Activated CD4-positive, alpha-beta memory T cell treated with anti-CD3 and anti-CD28 coated beads, Interleukin-2, amount 10 ng/mL, durations not matched to agents 7 days and 5 days (primary cell): Measurements from ENCODE around the gene PDE8A. TPM values are rescaled to one million over a fixed set of nuclear protein-coding genes. Genes with fewer than 3 reads are reported as not detected.

Experiments
- CTCF ChIA-PET: fragments of 350-600 bp; sonication (Branson Sonifier 250); formaldehyde crosslinking; loops from one replicate; lab custom pipeline; 2021; ENCODE audit warnings: antibody characterized with exemption, inconsistent platforms; lab: Charles Lee
- POLR2A ChIA-PET: fragments of 350-600 bp; sonication (Branson Sonifier 250); formaldehyde crosslinking; loops from one replicate; lab custom pipeline; 2021; ENCODE audit warnings: antibody characterized with exemption; lab: Charles Lee
- DNase-seq: peaks from one replicate; pipeline ENCODE4 v3.0.0-alpha.2; 2020
- H3K27ac Mint-ChIP-seq: one replicate; pipeline ENCODE4 v1.8.0; 2021; ENCODE audit warnings: mild to moderate bottlenecking, mixed read lengths
- H3K27me3 Mint-ChIP-seq: one replicate; pipeline ENCODE4 v1.8.0; 2021; ENCODE audit warnings: mixed read lengths
- H3K36me3 Mint-ChIP-seq: one replicate; pipeline ENCODE4 v1.8.0; 2021; ENCODE audit warnings: low read depth, mixed read lengths
- H3K4me1 Mint-ChIP-seq: one replicate; pipeline ENCODE4 v1.8.0; 2021; ENCODE audit warnings: mixed read lengths
- H3K4me3 Mint-ChIP-seq: one replicate; pipeline ENCODE4 v1.8.0; 2021; ENCODE audit warnings: mild to moderate bottlenecking, mixed read lengths
- H3K9me3 Mint-ChIP-seq: one replicate; pipeline ENCODE4 v1.8.0; 2021; ENCODE audit warnings: mixed read lengths
- total RNA-seq, 2 experiments: library from RNA; stranded (reverse); gene quantifications; one replicate each; pipeline ENCODE4 v1.2.3, GENCODE V29; 2021

The PDE8A gene
- total RNA-seq, 2 experiments from 2014 or later, result 24.4 to 25.1 TPM

DNA sequence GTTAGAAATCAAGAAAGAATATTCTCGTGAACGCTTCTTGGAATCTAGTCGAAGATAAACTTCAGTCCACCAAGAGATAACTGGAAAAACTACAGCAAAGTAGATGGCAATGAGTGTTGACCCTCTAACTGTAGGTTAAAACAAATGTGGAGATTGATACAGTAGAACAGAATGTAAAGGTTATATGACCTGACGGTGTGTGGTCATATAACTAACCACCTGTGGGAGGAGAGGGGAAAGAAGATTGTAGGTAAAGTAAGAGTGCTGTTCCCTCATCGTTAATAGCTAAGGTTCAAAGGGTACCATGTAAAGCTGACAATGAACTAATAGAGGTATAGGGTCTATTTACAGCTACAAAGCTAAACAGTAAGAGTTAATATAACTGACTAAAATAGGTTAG, 52.6 kb downstream of the PDE8A start:
- Mint-ChIP-seq H3K27ac (no peak overlapping the region), H3K4me1 (peaks cover 35% of the 10 kb centered on the region), H3K36me3 (no peaks in the 10 kb centered on the region), H3K4me3 (no peak overlapping the region), H3K27me3 (no peaks in the 10 kb centered on the region), H3K9me3 (no peaks in the 10 kb centered on the region)
- POLR2A ChIA-PET, result no interaction called here
- CTCF ChIA-PET, result no interaction called here
- no peak for DNase-seq

DNA sequence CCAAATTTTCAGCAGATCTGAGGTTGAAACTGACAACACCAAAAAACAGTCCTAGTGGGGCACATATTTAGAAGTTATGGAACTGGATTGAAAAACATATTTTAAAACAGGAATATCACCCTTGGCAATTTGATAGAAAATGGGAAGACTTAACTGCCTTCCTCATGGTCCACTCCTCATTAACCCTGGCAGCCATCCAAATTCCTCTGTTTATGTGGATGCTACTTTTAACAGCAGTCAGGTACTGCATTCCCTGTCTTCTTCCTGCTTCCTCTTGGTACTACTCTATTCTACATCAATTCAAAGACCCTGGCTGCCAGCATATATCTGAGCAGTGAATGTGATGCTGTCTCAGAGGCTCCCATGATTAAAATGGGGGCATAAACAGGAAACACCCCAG, 54.3 kb downstream of the PDE8A start:
- no peaks in the 10 kb centered on the region for H3K27me3 Mint-ChIP-seq
- H3K4me1 Mint-ChIP-seq, result peaks cover 20% of the 10 kb centered on the region
- H3K27ac Mint-ChIP-seq, result no peak overlapping the region
- no peaks in the 10 kb centered on the region for H3K36me3 Mint-ChIP-seq
- ChIA-PET POLR2A (no interaction called here), CTCF (interaction anchor here (1.0 kb wide), 1 partner anchor 108 kb away, joined by 3 read pairs; no protein-coding TSS in a partner anchor)
- no peaks in the 10 kb centered on the region for H3K9me3 Mint-ChIP-seq
- no peak overlapping the region for H3K4me3 Mint-ChIP-seq
- DNase-seq, result no peak

DNA sequence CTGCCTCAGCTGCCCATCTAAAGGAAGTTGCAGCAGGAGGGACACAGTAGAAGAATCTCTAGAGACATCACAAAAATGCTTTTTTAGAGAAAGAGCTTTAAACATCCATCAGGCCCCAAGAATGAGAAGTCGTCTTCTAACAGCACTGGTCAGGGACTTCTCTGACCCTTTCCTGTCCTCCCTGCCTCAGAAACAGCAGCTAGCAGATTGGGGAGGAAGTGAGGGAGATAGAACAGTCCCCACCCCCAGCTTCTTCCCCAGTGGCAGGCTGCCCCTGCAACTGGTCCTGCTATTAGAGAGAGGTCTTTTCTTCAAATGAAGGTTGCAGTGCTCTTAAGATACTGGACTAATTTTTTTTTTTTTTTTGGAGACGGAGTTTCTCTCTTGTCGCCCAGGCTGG, 55.1 kb downstream of the PDE8A start:
- peaks cover 14% of the 10 kb centered on the region for H3K4me1 Mint-ChIP-seq
- no peaks in the 10 kb centered on the region for H3K27me3 Mint-ChIP-seq
- no peaks in the 10 kb centered on the region for H3K36me3 Mint-ChIP-seq
- DNase-seq, result no peak
- no peaks in the 10 kb centered on the region for H3K9me3 Mint-ChIP-seq
- CTCF ChIA-PET, result interaction anchor here (1.0 to 1.4 kb wide), 2 partner anchors 10 to 109 kb away, joined by 3 to 4 read pairs; no protein-coding TSS in a partner anchor
- H3K4me3 Mint-ChIP-seq, result no peak overlapping the region
- POLR2A ChIA-PET, result no interaction called here
- no peak overlapping the region for H3K27ac Mint-ChIP-seq

DNA sequence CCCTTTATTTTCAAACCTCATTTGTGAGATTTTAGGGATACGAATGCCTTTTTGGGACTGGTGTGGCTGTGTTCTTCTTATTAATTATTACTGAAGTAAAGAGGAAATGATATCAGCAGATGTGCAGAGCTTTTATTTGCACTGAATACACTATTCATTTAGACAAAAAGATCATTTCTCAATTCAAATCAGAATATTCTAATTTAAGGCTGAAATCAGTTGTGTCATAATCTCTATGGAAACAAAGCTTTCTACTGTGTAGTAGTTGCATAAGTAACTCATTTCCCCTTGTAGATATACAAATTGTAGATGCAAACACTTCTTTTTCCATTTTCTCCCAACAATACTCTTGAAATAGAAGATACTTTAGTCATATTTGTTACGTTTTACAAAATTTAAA, 56.0 kb downstream of the PDE8A start:
- no peaks in the 10 kb centered on the region for H3K9me3 Mint-ChIP-seq
- ChIA-PET POLR2A (no interaction called here), CTCF (interaction anchor here (1.4 kb wide), 1 partner anchor 9 kb away, joined by 4 read pairs; no protein-coding TSS in a partner anchor)
- H3K27ac Mint-ChIP-seq, result no peak overlapping the region
- no peaks in the 10 kb centered on the region for H3K36me3 Mint-ChIP-seq
- H3K27me3 Mint-ChIP-seq, result no peaks in the 10 kb centered on the region
- DNase-seq, result no peak
- no peak overlapping the region for H3K4me3 Mint-ChIP-seq
- peaks cover 9% of the 10 kb centered on the region for H3K4me1 Mint-ChIP-seq

DNA sequence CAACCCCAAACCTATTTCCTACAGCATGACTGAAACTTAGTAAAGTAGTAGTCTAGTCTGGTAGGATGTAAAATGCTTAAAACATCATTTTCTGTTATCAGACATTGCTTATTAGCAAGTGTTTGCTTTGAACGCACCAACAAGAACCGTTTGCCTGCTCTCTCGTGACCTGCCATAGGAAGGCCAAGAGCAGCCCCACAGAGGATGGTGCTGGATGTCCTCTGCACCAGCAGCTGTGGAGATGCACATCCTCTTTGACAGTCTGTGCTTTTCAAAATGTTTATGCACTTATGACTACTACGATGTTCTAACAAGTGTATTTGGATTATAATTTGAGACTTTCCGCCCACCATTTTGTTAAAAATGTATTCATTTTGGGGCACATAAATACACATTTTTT, 59.6 kb downstream of the PDE8A start:
- Mint-ChIP-seq H3K4me1 (peaks cover 16% of the 10 kb centered on the region), H3K27me3 (no peaks in the 10 kb centered on the region), H3K4me3 (no peak overlapping the region), H3K36me3 (no peaks in the 10 kb centered on the region), H3K27ac (no peak overlapping the region), H3K9me3 (no peaks in the 10 kb centered on the region)
- DNase-seq, result no peak
- CTCF ChIA-PET, result no interaction called here
- POLR2A ChIA-PET, result no interaction called here

DNA sequence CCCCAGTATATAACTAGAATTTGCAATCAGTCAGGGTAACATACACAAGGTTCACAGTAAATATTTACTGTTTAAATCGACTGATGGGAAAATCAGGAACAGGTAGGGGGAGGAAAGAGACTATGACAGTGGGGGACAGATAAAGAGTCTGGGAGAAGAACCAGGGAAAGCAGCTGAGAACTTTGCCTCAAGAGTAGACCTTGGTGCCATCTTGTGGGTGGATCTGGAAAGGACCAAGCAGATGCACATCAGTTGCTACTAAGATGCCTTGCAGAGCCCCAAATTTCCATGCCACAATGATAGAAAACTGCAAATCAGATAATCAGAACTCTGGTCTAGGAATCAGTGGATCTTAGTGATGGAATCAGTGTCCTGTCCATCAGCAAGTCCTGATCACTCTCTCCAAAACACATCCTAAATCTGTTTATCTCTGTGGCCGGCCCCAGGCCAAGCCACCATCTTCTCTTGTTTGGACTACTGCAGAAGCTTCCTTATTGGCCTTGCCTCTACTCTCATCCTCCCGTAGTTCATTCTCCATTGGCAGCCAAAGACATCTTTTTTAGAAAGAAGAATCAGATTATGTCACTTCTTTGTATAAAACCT, 62.7 kb downstream of the PDE8A start:
- H3K4me3 Mint-ChIP-seq, result no peak overlapping the region
- H3K9me3 Mint-ChIP-seq, result no peaks in the 10 kb centered on the region
- POLR2A ChIA-PET, result interaction anchor here (0.8 to 1.6 kb wide), 3 partner anchors 13 to 64 kb away, joined by 3 to 5 read pairs (median 3); partner anchors contain the start of gene PDE8A
- DNase-seq, result peak; percentile 53
- peaks cover 24% of the 10 kb centered on the region for H3K4me1 Mint-ChIP-seq
- no peaks in the 10 kb centered on the region for H3K27me3 Mint-ChIP-seq
- H3K27ac Mint-ChIP-seq, result no peak overlapping the region
- CTCF ChIA-PET, result interaction anchor here (0.9 to 4.2 kb wide), 8 partner anchors 14 to 116 kb away, joined by 3 to 14 read pairs (median 4); no protein-coding TSS in a partner anchor
- no peaks in the 10 kb centered on the region for H3K36me3 Mint-ChIP-seq

DNA sequence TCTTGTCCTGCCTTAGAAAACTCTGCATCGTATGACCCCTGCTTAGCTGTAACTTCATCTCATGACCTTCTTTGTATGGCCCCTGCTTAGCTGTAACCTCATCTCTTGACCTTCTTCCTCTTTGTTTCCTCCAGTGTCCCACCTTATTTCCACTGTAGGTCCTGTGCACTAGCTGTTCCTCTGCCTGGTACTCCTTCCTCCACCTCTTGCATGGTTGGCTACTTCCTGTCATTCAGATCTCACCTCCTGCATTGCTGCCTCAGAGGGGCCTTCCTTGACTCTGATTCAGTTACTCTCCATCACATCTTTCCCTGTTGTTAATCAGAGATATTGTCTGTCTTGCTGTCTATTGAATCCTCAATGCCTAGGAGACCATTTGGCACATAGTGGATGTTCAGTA, 63.2 kb downstream of the PDE8A start:
- DNase-seq, result no peak
- no peaks in the 10 kb centered on the region for H3K9me3 Mint-ChIP-seq
- peaks cover 27% of the 10 kb centered on the region for H3K4me1 Mint-ChIP-seq
- CTCF ChIA-PET, result interaction anchor here (0.6 to 4.2 kb wide), 5 partner anchors 15 to 237 kb away, joined by 3 to 14 read pairs (median 5); no protein-coding TSS in a partner anchor
- H3K27me3 Mint-ChIP-seq, result no peaks in the 10 kb centered on the region
- H3K36me3 Mint-ChIP-seq, result no peaks in the 10 kb centered on the region
- H3K4me3 Mint-ChIP-seq, result no peak overlapping the region
- POLR2A ChIA-PET, result interaction anchor here (0.8 to 1.6 kb wide), 2 partner anchors 13 to 63 kb away, joined by 3 to 5 read pairs; partner anchors contain the start of gene PDE8A
- H3K27ac Mint-ChIP-seq, result peak overlapping the region; percentile 42

DNA sequence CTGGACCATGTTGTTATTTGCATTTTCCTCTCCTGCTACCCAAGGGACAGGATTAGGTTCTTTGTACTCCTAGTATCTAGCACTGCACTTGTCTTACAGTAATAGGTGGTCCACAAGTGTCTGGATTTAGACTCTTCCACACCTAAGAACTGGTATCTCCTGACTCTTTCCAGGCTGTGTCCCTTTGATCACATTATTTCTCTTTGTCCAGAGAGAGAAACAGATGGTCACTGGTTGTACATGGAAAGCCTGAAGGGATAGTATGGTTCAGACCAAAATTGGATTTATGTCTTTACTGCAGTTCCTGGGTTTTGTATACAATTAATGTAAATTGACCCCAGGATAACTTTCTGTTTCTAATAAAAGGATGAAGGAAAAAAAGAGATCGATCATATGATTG, 64.0 kb downstream of the PDE8A start:
- Mint-ChIP-seq H3K27ac (no peak overlapping the region), H3K27me3 (no peaks in the 10 kb centered on the region), H3K9me3 (no peaks in the 10 kb centered on the region), H3K4me3 (no peak overlapping the region), H3K36me3 (no peaks in the 10 kb centered on the region), H3K4me1 (peaks cover 30% of the 10 kb centered on the region)
- DNase-seq, result no peak
- ChIA-PET POLR2A (no interaction called here), CTCF (interaction anchor here (0.6 to 4.2 kb wide), 4 partner anchors 8 to 238 kb away, joined by 3 to 14 read pairs (median 4); no protein-coding TSS in a partner anchor)

DNA sequence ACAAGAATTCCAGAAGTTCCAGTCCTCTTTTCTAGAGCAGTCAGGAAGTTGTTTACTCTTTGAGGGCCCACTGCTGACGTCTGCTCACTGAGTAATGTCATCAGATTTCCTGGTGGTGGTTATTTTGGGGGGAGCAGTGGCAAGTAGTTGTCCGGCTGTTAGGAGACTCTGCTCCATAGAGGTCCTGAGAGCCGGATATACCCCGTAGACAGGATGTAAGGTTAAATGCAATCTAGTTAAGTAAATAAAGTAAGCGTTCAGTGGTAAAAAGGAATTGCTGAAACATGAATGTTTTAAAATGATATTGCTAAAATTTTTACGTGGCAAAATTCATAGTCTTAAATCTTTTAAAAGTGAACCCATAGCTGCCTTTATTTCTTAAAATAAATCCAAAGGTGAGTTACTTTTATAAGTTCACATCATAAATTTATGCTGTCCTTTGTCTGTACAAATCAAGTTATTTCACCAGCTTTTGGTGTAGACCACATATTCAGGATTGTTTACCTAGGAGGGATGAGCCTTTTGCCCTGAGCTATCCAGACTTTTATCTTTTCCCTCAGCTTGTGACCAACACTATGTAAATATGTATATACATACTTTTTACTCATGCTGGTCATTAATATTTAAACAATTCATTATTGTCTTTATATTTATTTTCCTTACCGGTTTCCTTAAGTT, 65.8 kb downstream of the PDE8A start:
- ChIA-PET POLR2A (interaction anchor here (1.0 kb wide), 1 partner anchor 66 kb away, joined by 3 read pairs; no protein-coding TSS in a partner anchor), CTCF (interaction anchor here (0.8 to 4.2 kb wide), 2 partner anchors 119 to 140 kb away, joined by 3 to 14 read pairs; no protein-coding TSS in a partner anchor)
- Mint-ChIP-seq H3K4me3 (no peak overlapping the region), H3K27me3 (no peaks in the 10 kb centered on the region), H3K27ac (no peak overlapping the region), H3K9me3 (no peaks in the 10 kb centered on the region), H3K4me1 (peaks cover 35% of the 10 kb centered on the region), H3K36me3 (no peaks in the 10 kb centered on the region)
- DNase-seq, result no peak

DNA sequence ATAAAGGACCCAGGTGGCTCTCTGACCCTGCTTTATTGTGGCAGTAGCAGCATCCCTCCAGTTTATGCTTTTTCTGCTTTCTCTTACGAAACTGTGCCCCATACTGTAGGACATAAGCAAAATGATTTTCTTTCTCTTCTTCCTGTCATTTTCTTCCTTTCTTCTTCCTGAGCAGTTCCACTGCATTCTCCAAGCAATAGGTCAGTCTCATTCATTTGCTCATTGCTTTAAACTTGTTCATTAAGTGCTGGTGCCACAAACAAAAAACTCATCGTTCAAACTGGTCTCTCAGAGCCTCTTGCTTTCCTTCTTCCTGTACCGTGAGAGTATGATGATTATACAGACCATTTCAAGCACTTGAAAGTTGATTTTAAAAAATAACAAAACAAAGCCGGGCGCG, 66.8 kb downstream of the PDE8A start:
- Mint-ChIP-seq H3K9me3 (no peaks in the 10 kb centered on the region), H3K27me3 (no peaks in the 10 kb centered on the region), H3K36me3 (no peaks in the 10 kb centered on the region), H3K4me3 (no peak overlapping the region), H3K27ac (no peak overlapping the region), H3K4me1 (peaks cover 36% of the 10 kb centered on the region)
- no peak for DNase-seq
- POLR2A ChIA-PET, result no interaction called here
- CTCF ChIA-PET, result no interaction called here

DNA sequence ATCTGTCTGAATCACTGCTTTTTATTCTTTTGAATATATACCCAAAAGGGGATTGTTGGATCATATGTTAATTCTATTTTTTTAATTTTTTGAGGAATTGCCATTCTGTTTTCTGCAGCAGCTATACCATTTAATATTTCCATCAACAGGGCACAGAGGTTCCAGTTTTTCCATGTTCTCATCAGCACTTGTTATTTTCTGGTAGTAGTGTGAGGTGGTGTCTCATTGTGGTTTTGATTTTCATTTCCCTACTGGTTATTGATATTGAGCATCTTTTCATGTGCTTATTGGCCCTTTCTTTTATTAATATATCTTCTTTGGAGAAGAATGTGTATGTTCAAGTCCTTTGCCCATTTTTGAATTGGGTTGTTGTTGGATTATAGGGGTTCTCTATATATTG, 68.1 kb downstream of the PDE8A start:
- Mint-ChIP-seq H3K4me1 (peaks cover 28% of the 10 kb centered on the region), H3K36me3 (peaks cover 4% of the 10 kb centered on the region), H3K27me3 (no peaks in the 10 kb centered on the region), H3K27ac (no peak overlapping the region), H3K4me3 (no peak overlapping the region), H3K9me3 (peaks cover 4% of the 10 kb centered on the region)
- CTCF ChIA-PET, result no interaction called here
- POLR2A ChIA-PET, result no interaction called here
- no peak for DNase-seq

DNA sequence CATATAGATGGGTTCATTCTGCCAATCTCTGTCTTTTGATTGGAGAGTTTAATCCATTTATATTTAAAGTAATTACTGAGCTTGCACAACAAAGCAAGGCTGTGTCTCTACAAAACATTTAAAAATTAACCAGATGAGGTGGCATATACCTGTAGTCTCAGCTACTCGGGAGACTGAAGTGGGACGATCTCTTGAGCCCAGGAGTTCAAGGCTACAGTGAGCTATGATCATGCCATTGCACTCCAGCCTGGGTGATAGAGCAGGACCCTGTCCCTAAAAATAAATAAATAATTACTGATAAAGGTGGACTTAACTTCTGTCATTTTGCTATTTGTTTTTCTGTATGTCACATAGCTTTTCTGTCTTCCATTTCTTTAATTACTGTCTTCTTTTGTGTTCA, 78.1 kb downstream of the PDE8A start:
- no peak for DNase-seq
- Mint-ChIP-seq H3K36me3 (peaks cover 34% of the 10 kb centered on the region), H3K27me3 (no peaks in the 10 kb centered on the region), H3K27ac (no peak overlapping the region), H3K9me3 (peaks cover 23% of the 10 kb centered on the region), H3K4me3 (no peak overlapping the region), H3K4me1 (peaks cover 10% of the 10 kb centered on the region)
- CTCF ChIA-PET, result interaction anchor here (1.4 kb wide), 1 partner anchor 15 kb away, joined by 6 read pairs; no protein-coding TSS in a partner anchor
- POLR2A ChIA-PET, result no interaction called here

DNA sequence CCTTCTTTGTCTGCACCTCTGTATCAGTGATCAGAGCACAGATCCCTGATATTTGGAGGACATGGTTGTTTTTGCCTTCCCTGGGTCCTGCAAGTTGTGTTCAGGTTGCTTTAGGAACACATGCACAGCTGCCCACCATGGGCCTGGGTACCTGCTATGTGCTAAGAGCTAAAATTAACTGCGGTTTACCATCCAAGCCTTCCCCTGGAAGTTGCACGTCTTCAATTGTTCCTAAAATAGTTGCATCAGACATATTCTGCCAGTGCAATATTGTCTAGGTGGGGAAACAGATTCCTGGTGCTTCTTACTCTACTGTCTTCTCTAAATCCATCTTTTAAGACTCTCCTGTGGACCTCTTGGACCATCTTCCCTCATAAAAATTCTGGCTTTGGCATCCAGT, 80.9 kb downstream of the PDE8A start:
- ChIA-PET POLR2A (no interaction called here), CTCF (no interaction called here)
- H3K4me3 Mint-ChIP-seq, result no peak overlapping the region
- no peak for DNase-seq
- H3K27me3 Mint-ChIP-seq, result no peaks in the 10 kb centered on the region
- H3K36me3 Mint-ChIP-seq, result peaks cover 23% of the 10 kb centered on the region
- H3K9me3 Mint-ChIP-seq, result peaks cover 16% of the 10 kb centered on the region
- no peak overlapping the region for H3K27ac Mint-ChIP-seq
- peaks cover 7% of the 10 kb centered on the region for H3K4me1 Mint-ChIP-seq
